Measurements from ENCODE around the gene VSX1.

VSX1 gene

DNA sequence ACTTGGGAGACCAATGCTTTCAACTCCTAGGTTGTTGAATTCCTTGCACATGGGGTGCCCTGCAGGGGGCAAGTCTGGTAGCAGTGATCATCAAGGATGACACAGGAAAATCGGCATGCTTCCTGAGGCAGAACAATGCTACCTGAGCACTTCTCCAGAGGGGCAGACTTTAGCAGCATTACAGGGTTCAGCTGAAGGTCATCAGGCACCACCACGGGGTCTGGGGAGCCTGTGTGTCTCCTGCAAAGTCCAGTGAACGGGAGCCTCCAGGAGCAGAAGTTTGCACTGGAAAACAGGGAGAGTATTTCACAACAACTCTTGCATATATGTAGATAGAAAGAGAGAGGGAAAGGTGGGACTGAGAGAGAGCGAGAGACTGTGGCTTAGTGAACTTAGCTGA, 10.2 kb downstream of the VSX1 start:
- H3K27me3 ChIP-seq (ENCODE audit: control insufficient read depth, insufficient read depth, low read length), result peaks cover 4% of the 10 kb centered on the region
- no peak overlapping the region for H3K27ac ChIP-seq (ENCODE audit: low read depth, low read length)
- no peaks in the 10 kb centered on the region for H3K36me3 ChIP-seq (ENCODE audit: control insufficient read depth, insufficient read depth, low read length)
- no peaks in the 10 kb centered on the region for H3K4me1 ChIP-seq (ENCODE audit: control insufficient read depth, insufficient read depth, low read length)
- H3K4me3 ChIP-seq (ENCODE audit: low read length), result no peak overlapping the region
- H3K9ac ChIP-seq (ENCODE audit: low read length), result no peak overlapping the region

DNA sequence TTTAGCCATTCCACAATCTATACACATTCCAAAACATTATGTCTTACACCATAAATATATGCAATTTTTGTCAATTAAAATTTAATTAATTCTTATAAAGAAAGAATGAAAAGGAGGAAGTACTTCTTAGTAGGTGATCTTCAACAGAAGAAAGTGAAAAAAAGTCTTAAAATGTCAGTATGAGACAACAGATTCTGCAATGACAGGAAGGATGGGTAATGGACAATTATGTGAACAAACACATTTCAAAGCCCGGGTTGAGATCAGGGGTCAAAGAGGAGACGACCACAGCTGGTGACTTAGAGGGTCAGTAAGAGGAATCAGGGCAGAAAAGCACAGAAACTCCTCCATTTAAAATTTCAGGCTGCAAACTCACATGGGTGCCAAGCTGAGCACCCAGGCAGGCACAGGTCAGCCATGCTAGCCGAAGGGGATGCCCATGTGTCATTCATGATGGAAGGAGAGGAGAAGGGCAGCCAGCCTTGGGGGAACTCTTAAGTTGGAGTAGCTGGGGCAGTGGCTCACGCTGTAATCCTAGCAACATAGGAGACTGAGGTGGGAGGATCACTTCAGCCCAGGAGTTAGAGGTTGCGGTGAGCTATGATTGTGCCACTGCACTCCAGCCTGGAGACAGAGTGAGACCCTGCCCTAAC, 11.0 kb downstream of the VSX1 start:
- Histone ChIP-seq H3K4me1 (ENCODE audit: control insufficient read depth, insufficient read depth, low read length) (no peaks in the 10 kb centered on the region), H3K4me3 (ENCODE audit: low read length) (no peak overlapping the region), H3K36me3 (ENCODE audit: control insufficient read depth, insufficient read depth, low read length) (no peaks in the 10 kb centered on the region), H3K27me3 (ENCODE audit: control insufficient read depth, insufficient read depth, low read length) (peaks cover 4% of the 10 kb centered on the region), H3K9ac (ENCODE audit: low read length) (no peak overlapping the region), H3K27ac (ENCODE audit: low read depth, low read length) (no peak overlapping the region)

- H3K4me1 ChIP-seq (ENCODE audit: control insufficient read depth, insufficient read depth, low read length), result no peaks in the 10 kb centered on the region
- H3K27me3 ChIP-seq (ENCODE audit: control insufficient read depth, insufficient read depth, low read length), result no peaks in the 10 kb centered on the region
- H3K4me3 ChIP-seq (ENCODE audit: low read length), result no peak overlapping the region
- H3K27ac ChIP-seq (ENCODE audit: low read depth, low read length), result no peak overlapping the region
- H3K36me3 ChIP-seq (ENCODE audit: control insufficient read depth, insufficient read depth, low read length), result no peaks in the 10 kb centered on the region
- no peak overlapping the region for H3K9ac ChIP-seq (ENCODE audit: low read length)
Observed at GRCh38 chr20:25067102-25067987, 14.6 kb downstream of the VSX1 start.

- Histone ChIP-seq H3K4me3 (ENCODE audit: low read length) (no peak overlapping the region), H3K27me3 (ENCODE audit: control insufficient read depth, insufficient read depth, low read length) (no peaks in the 10 kb centered on the region), H3K4me1 (ENCODE audit: control insufficient read depth, insufficient read depth, low read length) (no peaks in the 10 kb centered on the region), H3K9ac (ENCODE audit: low read length) (no peak overlapping the region), H3K36me3 (ENCODE audit: control insufficient read depth, insufficient read depth, low read length) (no peaks in the 10 kb centered on the region), H3K27ac (ENCODE audit: low read depth, low read length) (no peak overlapping the region)
Observed at GRCh38 chr20:25066386-25066785, 15.6 kb downstream of the VSX1 start.

DNA sequence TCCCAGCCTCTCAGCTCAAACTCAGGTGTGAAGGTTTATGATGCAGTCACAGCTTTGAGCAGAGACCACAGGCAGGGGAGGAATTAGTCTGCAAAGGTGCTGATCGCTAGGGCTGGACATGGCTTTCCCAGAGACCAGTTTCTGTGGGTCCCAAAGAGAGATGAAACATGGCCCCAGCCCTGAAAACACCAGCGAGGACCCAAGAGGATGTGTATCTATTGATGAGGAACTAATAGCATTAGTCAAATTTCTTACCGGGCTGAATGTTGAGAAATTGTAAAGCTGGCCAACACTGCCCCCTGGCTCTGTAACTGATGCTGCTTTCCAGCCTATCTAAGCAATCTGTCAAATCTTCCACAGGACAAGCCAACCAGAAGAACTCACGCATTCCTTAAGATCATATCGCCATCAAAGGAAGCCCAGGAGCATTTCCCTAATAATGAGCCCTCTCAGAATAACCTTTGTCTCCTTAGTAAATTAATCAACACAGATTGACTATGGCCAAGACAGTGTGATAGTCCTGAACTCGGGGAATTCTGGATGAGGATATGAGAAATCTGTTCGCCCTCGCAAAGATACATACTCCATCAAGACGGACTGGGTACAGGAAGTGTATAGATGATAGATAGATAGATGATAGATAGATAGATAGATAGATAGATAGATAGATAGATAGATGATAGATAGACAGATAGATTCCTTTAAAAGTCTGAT, 16.2 kb downstream of the VSX1 start:
- Histone ChIP-seq H3K4me1 (ENCODE audit: control insufficient read depth, insufficient read depth, low read length) (no peaks in the 10 kb centered on the region), H3K36me3 (ENCODE audit: control insufficient read depth, insufficient read depth, low read length) (no peaks in the 10 kb centered on the region), H3K27ac (ENCODE audit: low read depth, low read length) (no peak overlapping the region), H3K4me3 (ENCODE audit: low read length) (no peak overlapping the region), H3K9ac (ENCODE audit: low read length) (no peak overlapping the region), H3K27me3 (ENCODE audit: control insufficient read depth, insufficient read depth, low read length) (no peaks in the 10 kb centered on the region)

- H3K9ac ChIP-seq (ENCODE audit: low read length), result no peak overlapping the region
Observed at GRCh38 chr20:25065072-25065624, 16.8 kb downstream of the VSX1 start.

DNA sequence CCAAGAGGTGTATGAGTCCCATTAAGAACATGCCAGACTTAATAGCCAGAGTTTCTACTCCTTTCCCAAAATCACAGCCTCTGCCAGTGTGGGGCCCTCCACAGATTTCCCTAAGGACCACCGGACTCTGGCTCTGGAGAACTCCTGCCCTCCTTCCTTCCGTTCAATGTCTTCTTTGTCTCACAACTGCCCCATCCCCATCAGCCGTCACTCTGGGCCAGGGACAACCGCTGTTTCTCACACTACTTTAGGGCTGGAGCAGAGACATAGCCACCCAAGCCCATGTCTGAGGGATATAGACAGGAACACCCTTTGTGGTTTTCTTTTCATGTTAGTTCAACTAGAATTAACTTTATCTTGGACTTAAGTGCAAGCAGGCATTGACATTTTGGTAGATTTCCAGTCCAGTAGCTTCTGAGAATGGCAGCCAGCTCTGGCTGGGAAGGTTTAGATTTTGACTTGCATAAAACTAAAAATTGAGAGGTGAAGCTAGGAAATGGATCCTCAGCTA, 17.3 kb downstream of the VSX1 start:
- H3K36me3 ChIP-seq (ENCODE audit: control insufficient read depth, insufficient read depth, low read length), result no peaks in the 10 kb centered on the region
- no peak overlapping the region for H3K4me3 ChIP-seq (ENCODE audit: low read length)
- no peak overlapping the region for H3K9ac ChIP-seq (ENCODE audit: low read length)
- H3K4me1 ChIP-seq (ENCODE audit: control insufficient read depth, insufficient read depth, low read length), result no peaks in the 10 kb centered on the region
- H3K27me3 ChIP-seq (ENCODE audit: control insufficient read depth, insufficient read depth, low read length), result no peaks in the 10 kb centered on the region
- H3K27ac ChIP-seq (ENCODE audit: low read depth, low read length), result no peak overlapping the region

More at GRCh38 chr20:25065072-25065624, 16.8 kb downstream of the VSX1 start:
- Histone ChIP-seq H3K4me1 (ENCODE audit: control insufficient read depth, insufficient read depth, low read length) (no peaks in the 10 kb centered on the region), H3K27me3 (ENCODE audit: control insufficient read depth, insufficient read depth, low read length) (no peaks in the 10 kb centered on the region), H3K4me3 (ENCODE audit: low read length) (no peak overlapping the region), H3K36me3 (ENCODE audit: control insufficient read depth, insufficient read depth, low read length) (no peaks in the 10 kb centered on the region), H3K27ac (ENCODE audit: low read depth, low read length) (no peak overlapping the region)

DNA sequence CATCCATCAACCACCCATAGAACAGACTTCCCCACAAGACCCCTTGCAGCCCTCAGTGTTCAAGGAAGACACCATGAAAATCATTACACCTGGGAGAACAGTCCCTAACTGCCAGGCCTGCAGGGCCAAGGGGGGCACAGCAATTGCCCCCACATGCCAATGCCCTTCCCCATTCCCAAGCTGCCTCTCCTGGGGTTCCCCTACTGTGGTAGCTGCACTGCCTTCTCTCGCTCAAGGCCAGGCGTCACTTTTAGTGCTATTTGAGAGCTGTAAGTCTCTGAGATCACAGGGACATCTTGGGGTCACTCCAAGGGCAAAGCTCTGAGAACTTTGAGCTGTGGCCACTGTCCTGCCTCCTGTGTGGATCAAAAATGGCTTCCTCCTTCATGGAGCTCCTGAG, 18.0 kb downstream of the VSX1 start:
- no peak overlapping the region for H3K4me3 ChIP-seq (ENCODE audit: low read length)
- H3K27me3 ChIP-seq (ENCODE audit: control insufficient read depth, insufficient read depth, low read length), result no peaks in the 10 kb centered on the region
- no peak overlapping the region for H3K9ac ChIP-seq (ENCODE audit: low read length)
- no peaks in the 10 kb centered on the region for H3K36me3 ChIP-seq (ENCODE audit: control insufficient read depth, insufficient read depth, low read length)
- no peak overlapping the region for H3K27ac ChIP-seq (ENCODE audit: low read depth, low read length)
- H3K4me1 ChIP-seq (ENCODE audit: control insufficient read depth, insufficient read depth, low read length), result peaks cover 4% of the 10 kb centered on the region

GRCh38 chr20:25063546-25063945, 18.4 kb downstream of the VSX1 start:
- Histone ChIP-seq H3K27me3 (ENCODE audit: control insufficient read depth, insufficient read depth, low read length) (no peaks in the 10 kb centered on the region), H3K4me3 (ENCODE audit: low read length) (no peak overlapping the region), H3K4me1 (ENCODE audit: control insufficient read depth, insufficient read depth, low read length) (peaks cover 4% of the 10 kb centered on the region), H3K27ac (ENCODE audit: low read depth, low read length) (no peak overlapping the region), H3K36me3 (ENCODE audit: control insufficient read depth, insufficient read depth, low read length) (no peaks in the 10 kb centered on the region), H3K9ac (ENCODE audit: low read length) (no peak overlapping the region)

DNA sequence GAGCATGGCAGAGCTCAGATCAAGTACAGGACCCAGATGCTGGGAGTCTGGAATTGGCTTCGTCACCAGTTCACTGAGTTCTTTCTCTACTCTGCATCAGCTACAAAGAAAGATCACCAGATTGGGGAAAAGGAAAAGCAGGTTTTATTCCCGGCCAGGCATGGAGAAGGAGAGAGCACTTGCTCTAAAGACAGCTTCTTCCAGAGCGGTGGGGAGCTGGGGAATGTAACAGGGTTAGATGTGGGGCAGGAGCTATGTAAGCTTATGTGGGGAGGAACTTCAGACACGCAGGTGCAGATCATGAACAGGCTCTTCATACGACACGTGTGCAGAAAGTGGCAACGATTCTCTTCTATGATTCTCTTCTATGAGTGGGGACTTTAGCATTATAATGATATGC, 19.1 kb downstream of the VSX1 start:
- Histone ChIP-seq H3K27me3 (ENCODE audit: control insufficient read depth, insufficient read depth, low read length) (no peaks in the 10 kb centered on the region), H3K4me1 (ENCODE audit: control insufficient read depth, insufficient read depth, low read length) (peaks cover 4% of the 10 kb centered on the region), H3K27ac (ENCODE audit: low read depth, low read length) (no peak overlapping the region), H3K9ac (ENCODE audit: low read length) (no peak overlapping the region), H3K36me3 (ENCODE audit: control insufficient read depth, insufficient read depth, low read length) (no peaks in the 10 kb centered on the region), H3K4me3 (ENCODE audit: low read length) (no peak overlapping the region)

DNA sequence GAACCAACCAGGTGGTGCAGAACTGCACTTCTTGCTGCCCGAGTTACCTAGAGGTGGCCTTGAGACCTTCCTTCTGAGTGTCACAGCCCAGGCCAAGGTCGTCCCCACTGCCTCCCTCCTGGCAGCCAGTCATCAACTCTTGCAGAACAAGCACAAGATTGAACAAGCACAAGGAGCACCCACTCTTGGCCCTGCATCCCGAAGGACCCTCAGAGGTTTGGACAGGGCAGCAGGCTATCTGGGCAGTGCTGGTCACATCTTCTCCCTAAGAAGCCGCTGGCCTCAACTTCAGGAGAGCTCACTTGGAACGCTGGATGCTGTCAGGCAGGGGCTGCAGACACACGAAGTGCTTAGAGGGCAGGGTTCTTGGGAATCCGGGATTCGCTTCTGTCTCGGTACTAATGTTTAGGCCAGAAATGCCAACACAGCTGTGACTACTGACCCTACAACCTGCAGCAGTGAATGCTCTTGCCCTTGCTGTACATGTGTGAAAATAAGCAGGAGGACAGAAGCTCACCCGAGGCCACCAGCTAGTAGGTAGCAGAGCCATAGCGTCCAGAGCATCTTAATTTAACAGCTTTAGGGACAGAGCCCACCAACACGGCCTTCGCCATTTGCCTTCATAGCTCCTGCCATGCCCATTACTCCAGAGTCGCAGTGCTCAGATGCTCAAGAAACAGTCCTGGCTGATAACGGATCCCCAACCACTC, 20.0 kb downstream of the VSX1 start:
- Histone ChIP-seq H3K27ac (ENCODE audit: low read depth, low read length) (no peak overlapping the region), H3K36me3 (ENCODE audit: control insufficient read depth, insufficient read depth, low read length) (no peaks in the 10 kb centered on the region), H3K4me1 (ENCODE audit: control insufficient read depth, insufficient read depth, low read length) (peaks cover 4% of the 10 kb centered on the region), H3K9ac (ENCODE audit: low read length) (no peak overlapping the region), H3K4me3 (ENCODE audit: low read length) (no peak overlapping the region), H3K27me3 (ENCODE audit: control insufficient read depth, insufficient read depth, low read length) (no peaks in the 10 kb centered on the region)
